Stimulated activated CD8-positive, alpha-beta memory T cell treated with anti-CD3 and anti-CD28 coated beads, Interleukin-7, amount 100 ng/mL, for 48 hours (primary cell): ENCODE measurements around the gene FAH.
"Not testable (repeated sequence)": the region's sequence is repeated elsewhere in the genome, so short reads cannot be mapped to it uniquely, and the experiment has no call there.

Experiments used
- DNase-seq, 2 donors: peaks; one replicate each; pipeline ENCODE4 v3.0.0-alpha.2; 2020; ENCODE audit warnings: low read depth in 1 of 2; ENCODE audit errors: extremely low read depth in 1 of 2

Gene FAH

GRCh38 chr15:80152896-80153876 is at the start of gene FAH:
TSS of gene FAH (plus strand) at chr15:80152999. CDS start at chr15:80153055, 56 bp downstream.
- peak in 1 of 2 donors; percentile 31 for DNase-seq

- DNase-seq, result no peak
These were observed 47.6 kb upstream of the FAH start for GRCh38 chr15:80105193-80105592.

GRCh38 chr15:80105595-80105994 is 47.2 kb upstream of the FAH start:
- DNase-seq, result no peak

GRCh38 chr15:80106051-80106450 is 46.7 kb upstream of the FAH start:
- no peak for DNase-seq

- no peak for DNase-seq
These were observed 45.6 kb upstream of the FAH start for GRCh38 chr15:80107204-80107603.

- DNase-seq, result no peak
These were observed 45.0 kb upstream of the FAH start for GRCh38 chr15:80107774-80108173.

- no peak for DNase-seq
These were observed 43.4 kb upstream of the FAH start for GRCh38 chr15:80109388-80109787.

GRCh38 chr15:80110920-80111319 is 41.9 kb upstream of the FAH start:
- DNase-seq, result no peak

GRCh38 chr15:80114114-80114513 is 38.7 kb upstream of the FAH start:
- no peak for DNase-seq

GRCh38 chr15:80115021-80115420 is 37.8 kb upstream of the FAH start:
- no peak for DNase-seq

- DNase-seq, result no peak
These were observed 33.8 kb upstream of the FAH start for GRCh38 chr15:80118956-80119355.

GRCh38 chr15:80120636-80121035 is 32.2 kb upstream of the FAH start:
- no peak for DNase-seq

GRCh38 chr15:80121546-80121945 is 31.3 kb upstream of the FAH start:
- no peak for DNase-seq

GRCh38 chr15:80123034-80123433 is 29.8 kb upstream of the FAH start:
- no peak for DNase-seq

GRCh38 chr15:80127253-80127652 is 25.5 kb upstream of the FAH start:
- DNase-seq, result not testable (repeated sequence)

GRCh38 chr15:80127911-80128310 is 24.9 kb upstream of the FAH start:
- no peak for DNase-seq

GRCh38 chr15:80132382-80132781 is 20.4 kb upstream of the FAH start:
- no peak for DNase-seq

GRCh38 chr15:80136854-80137253 is 15.9 kb upstream of the FAH start:
- DNase-seq, result no peak

- no peak for DNase-seq
These were observed 13.8 kb upstream of the FAH start for GRCh38 chr15:80138961-80139360.

- DNase-seq, result no peak
These were observed 11.9 kb upstream of the FAH start for GRCh38 chr15:80140909-80141308.

- DNase-seq, result no peak
These were observed 10.7 kb upstream of the FAH start for GRCh38 chr15:80141916-80142598.

- no peak for DNase-seq
These were observed 10.2 kb upstream of the FAH start for GRCh38 chr15:80142646-80143045.
